ENCODE data around the gene PABPN1. TPM values are rescaled to one million over a fixed set of nuclear protein-coding genes. Genes with fewer than 3 reads are reported as not detected.

PABPN1 gene
- total RNA-seq, 1 donor from 2014 or later, result 70.7 TPM

GRCh38 chr14:23364164-23365035, 43.1 kb downstream of the PABPN1 start:
- no peaks in the 10 kb centered on the region for H3K36me3 ChIP-seq (ENCODE audit: control insufficient read depth, insufficient read depth, low read length)
- DNase-seq (ENCODE audit: low read depth), result no peak
- peaks cover 17% of the 10 kb centered on the region for H3K27me3 ChIP-seq (ENCODE audit: control insufficient read depth, insufficient read depth, low read length)
- TF ChIP-seq CTCF (IDR thresholded peaks at IDR 0.05; ENCODE audit: insufficient read depth, low read length, poor library complexity, severe bottlenecking), result no peak
- peak overlapping the region; percentile 43 for H3K4me3 ChIP-seq (ENCODE audit: low read depth, low read length)

GRCh38 chr14:23365036-23365731, 43.9 kb downstream of the PABPN1 start, which contains the start of gene EFS:
Gene EFS (minus strand): TSS chr14:23365172. CDS start chr14:23365025, 147 bp downstream.
- Histone ChIP-seq H3K27me3 (ENCODE audit: control insufficient read depth, insufficient read depth, low read length) (peaks cover 17% of the 10 kb centered on the region), H3K4me3 (ENCODE audit: low read depth, low read length) (peak within 1 kb of the TSS; percentile 43), H3K36me3 (ENCODE audit: control insufficient read depth, insufficient read depth, low read length) (no peaks in the 10 kb centered on the region)
- no peak for TF ChIP-seq CTCF (IDR thresholded peaks at IDR 0.05; ENCODE audit: insufficient read depth, low read length, poor library complexity, severe bottlenecking)
- no peak for DNase-seq (ENCODE audit: low read depth)

GRCh38 chr14:23365732-23366425, 44.6 kb downstream of the PABPN1 start:
- TF ChIP-seq CTCF (IDR thresholded peaks at IDR 0.05; ENCODE audit: insufficient read depth, low read length, poor library complexity, severe bottlenecking), result no peak
- Histone ChIP-seq H3K27me3 (ENCODE audit: control insufficient read depth, insufficient read depth, low read length) (peaks cover 17% of the 10 kb centered on the region), H3K36me3 (ENCODE audit: control insufficient read depth, insufficient read depth, low read length) (no peaks in the 10 kb centered on the region), H3K4me3 (ENCODE audit: low read depth, low read length) (peak overlapping the region; percentile 43)
- DNase-seq (ENCODE audit: low read depth), result peak; percentile 16

- DNase-seq (ENCODE audit: low read depth), result no peak
- Histone ChIP-seq H3K36me3 (ENCODE audit: control insufficient read depth, insufficient read depth, low read length) (no peaks in the 10 kb centered on the region), H3K27me3 (ENCODE audit: control insufficient read depth, insufficient read depth, low read length) (peaks cover 17% of the 10 kb centered on the region), H3K4me3 (ENCODE audit: low read depth, low read length) (peak overlapping the region; percentile 43)
- TF ChIP-seq CTCF (IDR thresholded peaks at IDR 0.05; ENCODE audit: insufficient read depth, low read length, poor library complexity, severe bottlenecking), result no peak
Observed at GRCh38 chr14:23366426-23366921, 45.2 kb downstream of the PABPN1 start.

- TF ChIP-seq CTCF (IDR thresholded peaks at IDR 0.05; ENCODE audit: insufficient read depth, low read length, poor library complexity, severe bottlenecking), result no peak
- H3K27me3 ChIP-seq (ENCODE audit: control insufficient read depth, insufficient read depth, low read length), result peaks cover 17% of the 10 kb centered on the region
- H3K36me3 ChIP-seq (ENCODE audit: control insufficient read depth, insufficient read depth, low read length), result no peaks in the 10 kb centered on the region
- no peak overlapping the region for H3K4me3 ChIP-seq (ENCODE audit: low read depth, low read length)
- no peak for DNase-seq (ENCODE audit: low read depth)
Observed at GRCh38 chr14:23370221-23370620, 49.0 kb downstream of the PABPN1 start.
